ENCODE measurements around the gene ANKRD11.
"Not testable (repeated sequence)": the region's sequence is repeated elsewhere in the genome, so short reads cannot be mapped to it uniquely, and the experiment has no call there.

ANKRD11 gene

DNA sequence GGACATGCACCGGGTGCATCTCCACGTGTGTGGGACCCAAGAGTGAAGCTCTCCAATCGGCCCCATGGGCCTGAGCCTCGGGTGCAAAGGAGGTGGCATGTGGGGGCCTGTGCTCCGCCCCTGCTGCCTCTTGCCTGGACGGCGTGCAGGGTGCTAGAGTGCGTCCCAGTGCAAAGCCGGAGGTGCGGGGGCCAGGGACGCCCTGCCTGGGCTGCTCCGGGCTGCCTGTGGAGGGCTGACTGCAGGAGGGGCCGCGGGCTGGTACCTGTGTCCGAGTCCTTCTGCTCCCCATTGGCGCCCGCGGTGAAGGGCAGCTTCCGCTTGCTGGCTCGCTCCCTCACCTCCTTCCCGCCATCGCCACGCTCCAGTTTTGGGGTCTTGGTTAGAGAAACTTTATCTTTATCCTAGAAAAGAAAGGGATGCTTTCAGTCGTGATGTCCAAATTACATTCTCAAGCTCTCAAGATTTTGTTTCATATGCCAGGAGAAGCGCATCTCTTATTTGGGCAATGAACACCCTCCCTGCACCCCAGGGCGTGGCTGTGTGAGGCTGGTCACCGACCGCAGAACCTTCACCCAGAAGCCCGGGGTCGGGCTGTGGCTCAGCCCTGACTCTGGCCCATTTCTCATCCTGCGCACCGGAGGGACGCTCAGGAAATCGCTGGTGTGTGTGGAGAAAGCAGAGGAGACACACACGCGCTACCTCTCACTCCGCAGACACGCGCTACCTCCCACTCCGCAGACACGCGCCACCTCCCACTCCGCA lies 185.2 kb downstream of the ANKRD11 start:
- in situ Hi-C loops (cut with MboI; ENCODE audit: low sequenced_read_pairs), result no loop called here

DNA sequence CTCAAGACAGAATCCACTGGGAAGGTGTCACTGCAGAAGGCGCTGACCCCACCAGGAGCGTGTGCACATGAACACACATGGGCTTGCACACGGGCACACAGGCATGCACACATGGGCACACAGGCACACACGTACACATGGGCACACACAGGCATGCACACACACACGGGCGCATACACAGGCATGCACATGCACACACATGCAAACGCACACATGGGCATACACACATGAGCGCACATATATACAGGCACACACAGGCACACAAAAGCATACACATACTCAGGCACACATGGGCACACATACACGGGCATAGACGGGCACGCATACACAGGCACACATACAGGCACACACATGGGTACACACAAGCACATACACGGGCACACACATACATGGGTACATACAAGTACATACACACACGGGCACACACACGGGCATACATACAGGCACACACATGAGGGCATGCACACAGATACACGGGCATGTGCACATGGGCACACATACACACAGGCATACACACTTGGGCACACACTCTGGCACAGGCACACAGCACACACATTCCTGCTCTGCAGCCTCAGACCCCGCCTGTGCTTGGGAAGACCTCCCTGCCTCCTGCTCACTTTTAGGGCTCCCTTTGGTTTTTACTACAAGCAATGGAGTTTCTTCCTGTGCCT lies 186.0 kb downstream of the ANKRD11 start:
- in situ Hi-C loops (cut with MboI; ENCODE audit: low sequenced_read_pairs), result no loop called here

DNA sequence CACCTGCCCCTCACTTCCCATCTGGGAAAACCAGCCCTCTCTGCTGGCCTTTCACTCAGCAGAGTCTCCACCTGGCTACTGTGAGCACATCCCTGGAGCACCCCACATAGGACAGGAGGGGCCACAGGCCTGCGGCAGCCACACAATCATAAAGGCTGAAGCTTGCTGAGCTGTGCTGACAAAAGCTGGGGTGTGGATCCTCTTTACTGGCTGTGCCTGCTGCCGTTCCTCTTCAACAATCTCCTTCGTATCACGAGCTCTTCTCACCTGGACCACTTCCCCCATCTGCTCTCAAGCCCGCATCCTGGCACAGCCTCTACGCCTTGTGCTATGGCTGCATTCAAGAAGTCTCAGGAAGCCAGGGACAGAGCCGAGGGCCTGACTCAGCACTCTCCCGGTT lies 186.7 kb downstream of the ANKRD11 start:
- in situ Hi-C loops (cut with MboI; ENCODE audit: low sequenced_read_pairs), result no loop called here

DNA sequence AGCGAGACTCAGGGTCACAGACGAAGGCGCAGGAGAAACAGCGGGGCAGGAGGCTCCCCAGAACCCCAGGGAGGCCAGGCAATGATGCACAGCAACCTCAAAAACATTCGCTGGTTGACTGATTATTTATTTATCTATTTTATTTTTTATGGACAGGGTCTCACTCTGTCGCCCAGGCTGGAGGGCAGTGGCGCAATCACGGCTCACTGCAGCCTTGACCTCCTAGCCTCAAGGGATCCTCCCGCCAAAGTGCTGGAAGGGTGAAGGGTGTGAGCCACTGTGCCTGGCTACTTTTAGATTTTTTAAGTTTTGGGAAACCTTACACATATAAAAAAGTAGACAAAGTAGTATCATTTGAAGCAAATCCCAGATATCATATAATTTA lies 189.4 kb downstream of the ANKRD11 start:
- in situ Hi-C loops (cut with MboI; ENCODE audit: low sequenced_read_pairs), result no loop called here

DNA sequence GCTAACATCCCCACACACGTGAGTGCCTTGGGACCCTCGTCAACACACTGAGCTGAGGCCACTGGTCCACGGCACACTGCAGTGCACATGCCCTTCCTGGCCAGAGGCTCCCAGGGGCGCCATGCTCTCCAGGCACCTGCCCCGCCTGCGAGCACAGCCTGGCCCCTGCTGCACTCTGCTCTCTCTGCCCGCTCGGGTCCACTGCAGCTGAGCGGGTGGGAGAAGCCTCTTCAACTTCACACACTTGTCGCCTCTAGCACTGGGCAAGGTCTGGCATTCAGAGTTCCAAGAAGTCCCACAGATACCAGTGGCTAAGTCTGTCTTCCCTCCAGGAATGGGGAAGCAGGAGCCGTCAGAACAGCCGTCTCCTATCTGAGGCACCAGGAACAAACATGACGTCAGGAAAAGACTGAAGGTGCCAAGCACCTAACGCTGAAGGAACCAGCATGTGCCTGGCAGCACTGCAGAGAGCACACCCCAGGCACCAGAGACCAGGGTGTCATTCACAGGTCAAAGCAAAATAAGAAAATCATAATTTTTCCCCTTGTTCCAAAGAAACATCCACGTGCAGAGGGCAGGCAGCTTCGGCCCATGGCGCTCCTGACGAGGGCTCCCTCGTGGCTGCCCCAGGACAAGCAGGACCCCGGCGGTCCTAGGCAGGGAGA lies 189.9 kb downstream of the ANKRD11 start:
- in situ Hi-C loops (cut with MboI; ENCODE audit: low sequenced_read_pairs), result no loop called here

DNA sequence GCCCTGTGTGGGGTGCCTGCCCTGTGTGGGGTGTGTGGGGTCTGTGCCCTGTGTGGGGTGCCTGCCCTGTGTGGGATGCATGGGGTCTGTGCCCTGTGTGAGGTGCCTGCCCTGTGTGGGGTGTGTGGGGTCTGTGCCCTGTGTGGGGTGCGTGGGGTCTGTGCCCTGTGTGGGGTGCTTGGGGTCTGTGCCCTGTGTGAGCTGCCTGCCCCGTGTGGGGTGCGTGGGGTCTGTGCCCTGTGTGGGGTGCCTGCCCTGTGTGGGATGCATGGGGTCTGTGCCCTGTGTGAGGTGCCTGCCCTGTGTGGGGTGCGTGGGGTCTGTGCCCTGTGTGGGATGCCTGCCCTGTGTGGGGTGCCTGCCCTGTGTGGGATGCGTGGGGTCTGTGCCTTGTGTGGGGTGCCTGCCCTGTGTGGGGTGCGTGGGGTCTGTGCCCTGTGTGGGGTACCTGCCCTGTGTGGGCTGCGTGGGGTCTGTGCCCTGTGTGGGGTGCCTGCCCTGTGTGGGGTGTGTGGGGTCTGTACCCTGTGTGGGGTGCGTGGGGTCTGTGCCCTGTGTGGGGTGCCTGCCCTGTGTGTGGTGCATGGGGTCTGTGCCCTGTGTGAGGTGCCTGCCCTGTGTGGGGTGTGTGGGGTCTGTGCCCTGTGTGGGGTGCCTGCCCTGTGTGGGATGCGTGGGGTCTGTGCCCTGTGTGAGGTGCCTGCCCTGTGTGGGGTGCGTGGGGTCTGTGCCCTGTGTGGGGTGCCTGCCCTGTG lies 190.8 kb downstream of the ANKRD11 start:
- in situ Hi-C loops (cut with MboI; ENCODE audit: low sequenced_read_pairs), result not testable (repeated sequence)

DNA sequence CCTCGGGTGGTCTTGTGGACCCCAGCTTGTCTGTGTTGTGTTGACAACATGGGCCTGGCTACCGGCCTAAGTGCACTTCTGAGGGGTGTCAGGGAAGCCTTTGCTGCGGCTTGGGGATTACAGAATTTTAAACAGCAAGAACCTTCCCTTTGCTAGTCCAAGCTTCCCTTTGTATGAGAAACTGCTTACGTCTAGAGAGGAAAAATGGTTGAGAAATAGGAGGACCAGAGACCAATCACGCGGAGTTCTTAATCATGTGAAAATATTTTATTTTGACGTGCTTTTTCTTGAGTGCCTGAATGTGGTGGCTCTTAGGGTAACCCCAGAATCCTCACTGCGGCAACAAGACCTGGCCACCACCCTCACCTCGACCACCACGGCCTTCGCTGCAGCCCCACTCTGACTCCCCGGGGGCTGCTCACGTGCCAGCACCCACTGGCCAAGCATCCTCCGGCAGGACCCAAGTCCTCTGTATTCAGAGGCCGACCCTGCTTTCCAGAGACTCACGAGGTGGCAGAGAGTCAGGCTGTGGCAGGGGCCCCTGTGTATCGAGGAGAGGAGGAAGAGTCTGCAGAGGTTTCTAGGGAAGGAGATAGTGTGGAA lies 191.6 kb downstream of the ANKRD11 start:
- in situ Hi-C loops (cut with MboI; ENCODE audit: low sequenced_read_pairs), result no loop called here

DNA sequence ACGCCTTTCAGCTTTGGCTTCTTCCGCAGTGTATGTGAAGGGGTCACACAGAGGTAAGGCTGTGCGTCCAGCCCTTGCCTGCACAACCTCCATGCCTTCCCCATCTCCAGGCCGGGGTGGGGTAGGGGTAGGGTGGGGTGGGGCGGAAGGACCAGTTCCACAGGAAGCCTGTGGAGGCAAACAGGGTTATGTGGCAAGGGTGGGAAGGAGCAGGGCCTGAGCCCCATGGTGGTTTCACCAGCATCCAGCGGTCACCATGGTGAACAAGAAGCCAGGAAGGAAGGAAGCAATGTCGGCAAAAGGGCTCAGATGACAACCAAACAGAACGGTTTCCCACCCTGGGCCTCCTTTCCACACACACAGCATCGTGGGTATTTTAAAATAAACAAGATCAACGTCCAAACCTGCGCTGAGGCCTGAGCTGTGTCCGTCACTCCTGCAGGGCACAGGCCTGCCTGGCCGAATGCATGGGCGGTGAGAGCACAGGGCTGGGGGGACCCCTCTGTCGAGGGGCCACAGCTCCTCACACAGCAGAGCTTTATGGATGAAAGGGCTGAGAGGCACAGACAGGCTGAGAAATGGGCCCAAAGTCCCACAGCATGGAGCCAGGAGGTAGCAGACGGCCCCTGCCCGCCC lies 192.3 kb downstream of the ANKRD11 start:
- in situ Hi-C loops (cut with MboI; ENCODE audit: low sequenced_read_pairs), result no loop called here

DNA sequence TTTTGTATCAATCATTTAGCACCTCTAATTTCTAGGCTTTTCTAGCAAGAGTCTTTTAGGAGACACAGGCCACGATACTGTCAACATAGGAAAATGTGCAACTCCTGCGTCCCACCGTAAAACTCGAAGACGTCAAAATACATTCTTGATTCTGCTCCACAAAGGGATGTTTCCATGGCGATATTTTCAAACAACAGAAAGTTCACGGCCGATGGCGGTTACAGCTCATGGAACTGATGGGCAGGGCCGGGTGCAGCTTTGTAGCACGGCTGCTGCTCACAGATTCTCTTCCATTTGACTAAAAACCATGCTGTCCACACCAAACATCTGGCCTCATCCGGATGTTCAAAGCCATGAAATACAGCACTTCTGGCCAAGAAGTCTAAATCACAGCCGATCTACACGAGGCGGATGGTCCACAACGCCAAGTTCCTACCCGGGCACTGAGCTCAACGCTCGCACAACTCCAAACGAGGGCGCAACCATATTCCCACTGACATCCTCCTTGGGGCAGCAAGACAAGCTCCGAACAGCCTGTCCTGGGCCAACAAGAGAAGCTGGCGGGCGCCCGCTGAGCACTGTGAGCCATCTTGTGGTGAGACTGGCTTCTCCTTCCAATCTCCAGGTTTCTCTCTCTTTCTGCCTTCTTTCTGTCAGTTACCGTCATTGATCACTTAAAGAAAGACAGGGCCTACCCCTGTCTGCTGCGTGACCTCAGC lies 193.0 kb downstream of the ANKRD11 start:
- in situ Hi-C loops (cut with MboI; ENCODE audit: low sequenced_read_pairs), result no loop called here

DNA sequence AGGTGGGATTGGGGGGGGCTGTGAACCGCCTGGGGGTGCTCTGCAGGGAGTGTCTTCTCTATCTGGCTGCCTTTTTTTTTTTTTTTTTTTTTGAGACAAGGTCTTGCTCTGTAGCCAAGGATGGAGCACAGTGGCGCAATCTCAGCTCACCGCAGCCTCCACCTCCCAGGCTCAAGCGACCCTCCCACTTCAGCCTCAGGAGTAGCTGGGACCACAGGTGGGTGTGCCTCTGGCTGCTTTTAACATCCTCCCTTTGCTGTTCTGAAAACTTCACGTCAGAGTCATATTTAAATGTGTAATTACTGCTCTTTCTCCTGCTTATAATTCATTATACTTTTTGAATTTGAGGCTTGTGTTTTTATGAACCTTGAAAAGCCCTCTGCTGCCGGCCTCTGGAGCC lies 194.4 kb downstream of the ANKRD11 start:
- in situ Hi-C loops (cut with MboI; ENCODE audit: low sequenced_read_pairs), result no loop called here

DNA sequence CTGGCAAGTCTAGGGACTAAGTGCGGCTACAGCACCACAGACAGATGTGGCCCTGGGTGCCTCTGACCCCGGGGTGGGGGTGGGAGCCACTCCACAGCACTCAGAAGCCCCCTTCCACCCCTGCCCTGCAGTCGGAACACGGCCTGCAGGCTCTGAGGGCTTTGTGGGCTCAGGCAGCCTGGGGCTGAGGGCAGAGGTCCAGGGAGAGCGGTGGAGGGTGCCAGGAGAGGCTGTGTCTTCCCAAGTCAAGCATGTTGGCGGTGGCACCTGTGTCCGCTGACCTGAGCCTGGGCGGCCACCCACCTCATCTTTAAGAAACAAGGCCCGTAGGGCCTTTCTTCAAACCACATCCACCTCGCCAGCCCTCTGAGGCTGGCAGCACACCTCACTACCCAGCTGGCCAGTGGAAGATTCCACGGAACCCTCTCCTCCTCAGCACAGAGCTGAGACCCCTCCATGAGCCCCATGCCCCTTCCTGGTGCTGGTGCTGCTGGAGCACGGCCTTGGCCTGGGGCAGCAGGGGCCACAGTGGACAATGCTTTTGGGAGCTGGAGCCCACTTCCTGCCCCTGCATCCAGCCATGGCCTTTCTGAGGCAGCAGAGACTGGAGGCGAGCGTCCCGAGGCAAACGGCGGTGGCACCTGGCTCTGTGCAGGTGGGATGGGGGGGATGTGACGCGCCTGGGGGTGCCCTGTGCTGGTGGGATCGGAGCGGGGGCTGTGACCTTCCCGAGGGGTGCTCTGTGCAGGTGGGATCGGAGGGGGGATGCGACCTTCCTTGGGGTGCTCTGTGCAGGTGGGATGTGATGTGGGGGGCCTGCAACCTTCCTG lies 195.1 kb downstream of the ANKRD11 start:
- in situ Hi-C loops (cut with MboI; ENCODE audit: low sequenced_read_pairs), result no loop called here

DNA sequence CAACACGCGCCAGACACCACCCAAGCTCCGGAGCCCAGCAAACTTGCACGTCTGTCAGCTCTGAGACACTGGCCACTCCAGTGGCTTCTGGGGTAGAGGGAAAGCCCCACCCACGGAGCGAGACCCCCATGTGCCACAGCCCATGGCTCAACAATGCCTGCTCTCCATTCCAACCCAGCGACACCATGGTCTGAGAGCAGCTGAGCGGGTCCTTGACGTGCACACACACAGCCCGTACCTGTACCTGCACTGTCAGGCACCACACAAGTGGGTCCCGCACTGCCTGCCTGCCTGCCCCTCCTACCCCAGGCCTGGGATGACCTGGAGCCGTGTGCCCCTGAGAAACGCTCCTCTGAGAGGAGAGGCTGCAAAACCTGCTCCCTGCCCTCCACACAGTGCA lies 195.9 kb downstream of the ANKRD11 start:
- in situ Hi-C loops (cut with MboI; ENCODE audit: low sequenced_read_pairs), result no loop called here

DNA sequence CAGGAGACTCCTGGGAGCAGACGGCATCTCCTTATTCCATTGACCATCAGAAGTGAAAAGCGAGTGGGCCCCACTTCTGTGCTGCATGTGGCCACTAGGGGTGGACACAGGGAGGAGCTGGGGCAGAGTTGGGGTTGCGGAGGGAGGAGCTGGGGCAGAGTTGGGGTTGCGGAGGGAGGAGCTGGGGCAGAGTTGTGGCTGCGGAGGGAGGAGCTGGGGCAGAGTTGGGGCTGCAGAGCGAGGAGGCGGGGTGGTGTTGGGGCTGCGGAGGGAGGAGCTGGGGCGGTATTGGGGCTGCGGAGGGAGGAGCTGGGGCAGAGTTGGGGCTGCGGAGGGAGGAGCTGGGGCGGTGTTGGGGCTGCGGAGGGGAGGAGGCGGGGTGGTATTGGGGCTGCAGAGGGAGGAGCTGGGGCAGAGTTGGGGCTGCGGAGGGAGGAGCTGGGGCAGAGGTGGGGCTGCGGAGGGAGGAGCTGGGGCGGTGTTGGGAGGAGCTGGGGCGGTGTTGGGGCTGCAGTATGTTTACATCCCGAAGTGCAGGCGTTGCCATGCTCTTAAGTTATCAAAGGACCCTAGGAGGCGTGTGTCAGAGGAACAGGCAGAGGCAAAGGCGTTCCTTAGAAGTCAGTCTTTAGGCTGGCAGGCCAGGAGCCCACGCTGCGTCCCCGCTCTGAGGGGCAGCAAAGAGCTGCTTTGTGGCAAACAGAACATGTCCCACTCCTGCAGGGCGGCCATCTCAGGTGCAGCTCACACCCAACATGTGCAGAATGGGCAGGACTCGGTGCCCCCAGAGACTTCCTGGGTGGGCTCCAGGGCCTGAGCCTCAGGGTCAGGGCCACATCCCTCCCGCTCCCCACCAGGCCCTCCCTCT lies 196.9 kb downstream of the ANKRD11 start:
- in situ Hi-C loops (cut with MboI; ENCODE audit: low sequenced_read_pairs), result no loop called here

DNA sequence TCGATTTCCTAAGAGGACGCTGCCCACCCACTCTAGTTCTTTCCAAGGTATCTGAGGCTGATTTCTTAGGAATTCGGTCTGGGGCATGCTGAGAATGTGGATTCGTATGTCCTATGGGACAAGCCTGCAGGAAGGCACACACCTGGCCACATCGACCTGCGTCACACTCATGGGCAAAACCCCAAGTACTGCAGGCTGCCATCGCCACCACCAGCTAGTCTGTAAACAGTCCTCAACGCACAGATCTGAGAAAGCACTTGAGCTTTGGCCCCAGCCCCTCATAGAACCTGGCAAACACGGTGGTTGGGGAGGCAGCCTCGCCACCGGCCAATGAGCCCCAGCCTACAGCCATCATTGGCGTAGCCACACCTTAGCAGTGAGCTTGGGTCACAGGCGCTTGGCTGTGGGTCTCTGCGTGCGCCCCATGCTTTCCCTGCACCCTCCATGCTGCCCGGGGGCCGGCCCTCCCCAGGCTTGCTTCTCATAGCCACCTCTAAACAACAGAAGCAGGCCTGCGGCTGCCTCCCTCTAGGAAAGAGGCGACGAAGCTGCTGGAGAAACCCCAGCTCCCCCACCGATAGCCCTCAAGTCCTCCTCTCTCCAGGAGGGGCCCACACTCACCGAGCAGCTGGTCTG lies 197.8 kb downstream of the ANKRD11 start:
- in situ Hi-C loops (cut with MboI; ENCODE audit: low sequenced_read_pairs), result no loop called here

DNA sequence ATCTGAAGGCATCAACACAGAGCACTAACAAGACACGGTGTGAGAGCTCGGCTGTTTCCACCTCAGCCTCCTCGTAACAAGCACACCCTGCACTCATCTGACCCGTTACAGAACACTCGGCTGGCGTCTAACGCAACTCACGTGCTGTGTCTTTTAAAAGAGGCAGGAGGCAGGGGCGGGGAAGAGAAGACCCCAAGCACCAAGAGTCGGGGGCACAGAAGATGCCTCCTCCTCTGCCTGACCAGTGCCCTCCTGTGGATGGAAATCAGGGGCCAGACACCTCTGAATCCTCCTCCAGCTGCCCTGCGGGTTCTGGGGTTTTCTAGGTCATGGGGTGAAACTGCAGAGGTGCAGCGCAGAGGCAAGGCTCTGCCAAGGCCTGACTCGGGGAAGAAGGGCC lies 198.6 kb downstream of the ANKRD11 start:
- in situ Hi-C loops (cut with MboI; ENCODE audit: low sequenced_read_pairs), result no loop called here

DNA sequence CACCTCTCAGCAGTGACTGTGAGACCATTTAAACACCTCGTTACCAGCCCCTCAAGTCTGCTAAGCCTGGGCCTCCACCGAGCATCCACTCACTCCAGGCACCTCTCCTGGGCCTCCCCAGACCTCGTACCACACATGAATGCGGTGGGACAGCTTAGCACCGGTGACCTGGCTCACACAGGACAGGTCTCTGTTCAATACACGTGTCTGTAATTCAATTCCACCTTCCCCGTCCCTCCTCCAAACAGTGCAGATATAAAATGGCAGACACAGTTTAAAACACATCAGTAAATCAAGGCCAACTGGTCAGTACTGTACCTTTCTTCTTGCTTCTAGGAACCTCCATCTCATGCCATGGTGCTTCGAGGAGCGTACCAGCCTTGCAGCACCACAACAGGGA lies 199.0 kb downstream of the ANKRD11 start:
- in situ Hi-C loops (cut with MboI; ENCODE audit: low sequenced_read_pairs), result no loop called here

DNA sequence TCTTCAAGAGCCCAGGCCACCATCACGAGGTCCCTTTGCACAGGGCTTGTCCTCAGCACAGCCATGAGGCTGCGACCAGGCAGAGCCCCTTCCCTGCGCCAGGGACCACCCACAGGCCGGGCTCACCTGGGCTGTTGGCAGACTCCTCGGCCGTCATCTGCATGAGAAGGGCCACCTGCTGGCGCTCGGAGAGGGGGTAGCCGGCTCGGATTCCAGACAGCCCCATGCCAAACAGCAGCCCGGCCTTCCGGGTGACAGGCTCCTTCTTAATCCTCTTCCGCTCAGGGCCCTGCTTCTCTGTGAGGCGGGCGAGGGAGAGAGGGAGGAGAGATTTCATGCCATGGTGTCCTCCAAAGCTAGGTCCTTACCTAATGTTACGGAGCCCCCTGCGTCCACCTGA lies 199.5 kb downstream of the ANKRD11 start:
- in situ Hi-C loops (cut with MboI; ENCODE audit: low sequenced_read_pairs), result no loop called here

DNA sequence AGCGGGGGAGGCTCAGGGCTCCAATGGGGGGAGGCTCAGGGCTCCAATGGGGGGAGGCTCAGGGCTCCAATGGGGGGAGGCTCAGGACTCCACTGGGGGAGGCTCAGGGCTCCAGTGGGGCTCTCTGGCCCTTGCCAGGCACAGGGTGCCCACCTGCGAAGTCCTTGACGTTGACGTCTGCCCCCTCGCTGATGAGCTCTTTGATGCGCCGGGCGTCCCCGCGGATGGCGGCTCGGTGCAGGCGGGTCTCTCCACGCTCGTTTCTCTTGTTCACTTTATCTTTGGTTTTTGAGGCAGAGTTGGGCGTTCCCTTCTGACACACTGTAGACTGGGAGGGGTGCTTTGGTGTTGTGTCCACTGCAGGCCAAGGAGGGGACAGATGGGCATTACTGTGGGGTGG lies 199.9 kb downstream of the ANKRD11 start:
- in situ Hi-C loops (cut with MboI; ENCODE audit: low sequenced_read_pairs), result no loop called here
